HepG2 (cell line): ENCODE data around the gene C20orf144. TPM values are rescaled to one million over a fixed set of nuclear protein-coding genes. Genes with fewer than 3 reads are reported as not detected.
A peak's percentile ranks its signal among the peaks of the same experiment; 100 is the strongest.

Experiments used
- DNMT3B ChIP-seq: conservative IDR thresholded peaks from 2 replicates; pipeline ENCODE4 v1.6.1; 2016; ENCODE audit warnings: missing biosample characterization, control low read depth
- FOSL2 ChIP-seq: sonication (generic); formaldehyde crosslinking; IDR thresholded peaks from 2 replicates; pipeline ENCODE4 v1.4.0; 2020; ENCODE audit warnings: missing genetic modification reagents
- HNF4A ChIP-seq: sonication (generic); formaldehyde crosslinking; IDR thresholded peaks from 2 replicates; pipeline ENCODE4 v1.4.0; 2020; ENCODE audit warnings: missing genetic modification reagents
- KDM2A ChIP-seq: sonication (generic); formaldehyde crosslinking; IDR thresholded peaks from 2 replicates; pipeline ENCODE4 v1.4.0; 2020; ENCODE audit warnings: low read depth, missing genetic modification reagents, borderline replicate concordance
- ZBTB10 ChIP-seq: sonication (generic); formaldehyde crosslinking; IDR thresholded peaks from 2 replicates; pipeline ENCODE4 v1.4.0; 2020; ENCODE audit warnings: missing genetic modification reagents, borderline replicate concordance
- ZFY ChIP-seq: sonication (generic); formaldehyde crosslinking; IDR thresholded peaks from 2 replicates; pipeline ENCODE4 v1.4.0; 2020; ENCODE audit warnings: missing genetic modification reagents
- ZNF136 ChIP-seq: sonication (generic); formaldehyde crosslinking; IDR thresholded peaks from 2 replicates; pipeline ENCODE4 v1.8.1; 2022; ENCODE audit warnings: low read depth, mild to moderate bottlenecking, moderate library complexity, missing genetic modification reagents
- ZNF205 ChIP-seq: IDR thresholded peaks from 2 replicates; pipeline ENCODE4 v1.6.1; 2018; ENCODE audit warnings: missing biosample characterization, missing genetic modification reagents
- ZNF263 ChIP-seq: sonication (generic); formaldehyde crosslinking; IDR thresholded peaks from 2 replicates; pipeline ENCODE4 v1.4.0; 2020; ENCODE audit warnings: missing genetic modification reagents
- ZNF44 ChIP-seq: sonication (generic); formaldehyde crosslinking; IDR thresholded peaks from 2 replicates; pipeline ENCODE4 v1.5.1; 2020; ENCODE audit warnings: mild to moderate bottlenecking, missing genetic modification reagents
- ZNF441 ChIP-seq: sonication (generic); formaldehyde crosslinking; IDR thresholded peaks from 2 replicates; pipeline ENCODE4 v1.7.0; 2021; ENCODE audit warnings: missing genetic modification reagents, borderline replicate concordance
- ZNF580 ChIP-seq: IDR thresholded peaks from 2 replicates; pipeline ENCODE4 v1.6.1; 2016; ENCODE audit warnings: low read depth, borderline replicate concordance
- polyA plus RNA-seq, 8 experiments: library from polyadenylated mRNA; depleted of rRNA in 3 of 8; stranded (reverse) in 7 of 8; unstranded in 1 of 8; fragments of >200 nt; fragmentation: Illumina TruSeq in 4 of 8; extraction: Trizol in 4 of 8; gene quantifications; 2 replicates each; pipeline versions ENCODE4 v1.2.1 to v1.2.3, GENCODE V29; 2011 to 2016; ENCODE audit warnings: low read depth in 4 of 8, missing spikeins in 1 of 8, mixed read lengths in 1 of 8; ENCODE audit not compliant: insufficient read depth in 1 of 8
- total RNA-seq, 5 experiments: library from RNA; depleted of rRNA; stranded (reverse); fragments of >200 nt; fragmentation: Illumina TruSeq; extraction: Trizol; gene quantifications; 2 replicates each; pipeline ENCODE4 v1.2.3, GENCODE V29; 2016; ENCODE audit warnings: low read depth in 1 of 5
- TF ChIP-seq, protein P1 (sequence below): sonication (generic); formaldehyde crosslinking; IDR thresholded peaks from 2 replicates; pipeline ENCODE4 v1.4.0; 2020; ENCODE audit warnings: missing genetic modification reagents, mild to moderate bottlenecking, borderline replicate concordance
- TF ChIP-seq, protein P2 (sequence below): sonication (generic); formaldehyde crosslinking; IDR thresholded peaks from 2 replicates; pipeline ENCODE4 v1.4.0; 2020; ENCODE audit warnings: mild to moderate bottlenecking, missing genetic modification reagents, borderline replicate concordance
- TF ChIP-seq, protein P3 (sequence below): sonication (generic); formaldehyde crosslinking; IDR thresholded peaks from 2 replicates; pipeline ENCODE4 v1.8.0; 2023; ENCODE audit warnings: mild to moderate bottlenecking, missing genetic modification reagents

C20orf144 gene
- total and polyA plus RNA-seq, 2 of the 13 experiments (the other 11 are each of a cell fraction or from before 2014, with no cell fraction given), result 0.09 to 0.16 TPM

DNA sequence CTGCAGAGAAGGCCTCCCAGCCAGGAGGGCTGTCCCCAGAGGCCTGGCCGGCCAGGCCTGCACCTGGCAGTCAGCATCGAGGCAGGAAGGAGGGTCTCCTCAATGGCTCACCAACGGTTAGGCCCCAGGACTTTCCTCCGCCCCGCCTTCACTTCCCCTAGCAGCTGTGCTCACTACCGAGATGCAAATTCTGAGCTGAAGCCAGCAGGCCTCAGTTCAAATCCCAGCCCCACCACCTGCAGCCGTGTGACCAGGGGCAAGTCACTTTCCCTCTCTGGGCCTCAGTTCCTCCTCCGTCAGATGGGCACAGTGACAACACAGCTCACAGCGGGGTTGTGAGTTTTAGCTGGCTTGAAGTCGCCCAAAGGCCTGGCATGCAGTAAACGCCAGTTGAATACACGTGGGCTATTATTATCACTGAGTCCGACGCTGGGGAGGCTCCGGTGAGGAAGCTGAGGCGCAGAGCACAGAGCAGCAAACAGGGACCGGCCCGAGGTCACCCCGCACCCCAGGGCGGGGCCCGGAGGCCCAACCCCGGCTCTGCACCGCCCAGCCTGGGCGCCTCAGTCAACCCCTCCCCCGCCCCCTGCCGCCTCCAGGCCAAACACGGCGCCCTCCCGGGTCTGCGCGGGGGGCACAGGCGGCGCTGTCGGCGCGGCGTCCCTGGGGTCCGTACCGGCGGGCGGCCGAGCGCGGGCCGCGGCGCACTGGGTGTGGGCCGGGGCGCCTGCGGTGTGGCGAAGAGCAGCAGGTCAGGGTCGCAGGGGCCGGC lies 23.4 kb downstream of the C20orf144 start (continued):
- TF ChIP-seq ZNF136 (CRISPR knock-in tag) (0 out of 2 replicates have a peak, but pooled peaks have one; percentile 46), DNMT3B (0 out of 2 replicates have a peak, but pooled peaks have one; percentile 45), ZNF44 (CRISPR knock-in tag) (0 out of 2 replicates have a peak, but pooled peaks have one; percentile 58), ZFY (CRISPR knock-in tag) (peak; percentile 86), HNF4A (CRISPR knock-in tag) (peak; percentile 16; the same call in 1 of the 2 replicates), ZNF441 (CRISPR knock-in tag) (peak; percentile 63; the same call in 1 of the 2 replicates), ZNF580 (peak; percentile 29; the same call in 1 of the 2 replicates), ZNF263 (CRISPR knock-in tag) (peak; percentile 40; the same call in 1 of the 2 replicates), ZBTB10 (CRISPR knock-in tag) (peak; percentile 90), KDM2A (CRISPR knock-in tag) (peak; percentile 17; the same call in 1 of the 2 replicates), FOSL2 (0 out of 2 replicates have a peak, but pooled peaks have one; percentile 6), ZNF205 (CRISPR knock-in tag) (peak; percentile 56; the same call in 1 of the 2 replicates)
- TF ChIP-seq, protein P1, sequence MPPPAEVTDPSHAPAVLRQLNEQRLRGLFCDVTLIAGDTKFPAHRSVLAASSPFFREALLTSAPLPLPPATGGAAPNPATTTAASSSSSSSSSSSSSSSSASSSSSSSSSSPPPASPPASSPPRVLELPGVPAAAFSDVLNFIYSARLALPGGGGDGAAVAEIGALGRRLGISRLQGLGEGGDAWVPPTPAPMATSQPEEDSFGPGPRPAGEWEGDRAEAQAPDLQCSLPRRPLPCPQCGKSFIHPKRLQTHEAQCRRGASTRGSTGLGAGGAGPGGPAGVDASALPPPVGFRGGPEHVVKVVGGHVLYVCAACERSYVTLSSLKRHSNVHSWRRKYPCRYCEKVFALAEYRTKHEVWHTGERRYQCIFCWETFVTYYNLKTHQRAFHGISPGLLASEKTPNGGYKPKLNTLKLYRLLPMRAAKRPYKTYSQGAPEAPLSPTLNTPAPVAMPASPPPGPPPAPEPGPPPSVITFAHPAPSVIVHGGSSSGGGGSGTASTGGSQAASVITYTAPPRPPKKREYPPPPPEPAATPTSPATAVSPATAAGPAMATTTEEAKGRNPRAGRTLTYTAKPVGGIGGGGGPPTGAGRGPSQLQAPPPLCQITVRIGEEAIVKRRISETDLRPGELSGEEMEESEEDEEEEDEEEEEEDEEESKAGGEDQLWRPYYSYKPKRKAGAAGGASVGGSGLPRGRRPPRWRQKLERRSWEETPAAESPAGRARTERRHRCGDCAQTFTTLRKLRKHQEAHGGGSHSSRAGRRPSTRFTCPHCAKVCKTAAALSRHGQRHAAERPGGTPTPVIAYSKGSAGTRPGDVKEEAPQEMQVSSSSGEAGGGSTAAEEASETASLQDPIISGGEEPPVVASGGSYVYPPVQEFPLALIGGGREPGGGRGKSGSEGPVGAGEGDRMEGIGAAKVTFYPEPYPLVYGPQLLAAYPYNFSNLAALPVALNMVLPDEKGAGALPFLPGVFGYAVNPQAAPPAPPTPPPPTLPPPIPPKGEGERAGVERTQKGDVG (CRISPR knock-in tag), result peak; percentile 23; the same call in 1 of the 2 replicates
- TF ChIP-seq, protein P2, sequence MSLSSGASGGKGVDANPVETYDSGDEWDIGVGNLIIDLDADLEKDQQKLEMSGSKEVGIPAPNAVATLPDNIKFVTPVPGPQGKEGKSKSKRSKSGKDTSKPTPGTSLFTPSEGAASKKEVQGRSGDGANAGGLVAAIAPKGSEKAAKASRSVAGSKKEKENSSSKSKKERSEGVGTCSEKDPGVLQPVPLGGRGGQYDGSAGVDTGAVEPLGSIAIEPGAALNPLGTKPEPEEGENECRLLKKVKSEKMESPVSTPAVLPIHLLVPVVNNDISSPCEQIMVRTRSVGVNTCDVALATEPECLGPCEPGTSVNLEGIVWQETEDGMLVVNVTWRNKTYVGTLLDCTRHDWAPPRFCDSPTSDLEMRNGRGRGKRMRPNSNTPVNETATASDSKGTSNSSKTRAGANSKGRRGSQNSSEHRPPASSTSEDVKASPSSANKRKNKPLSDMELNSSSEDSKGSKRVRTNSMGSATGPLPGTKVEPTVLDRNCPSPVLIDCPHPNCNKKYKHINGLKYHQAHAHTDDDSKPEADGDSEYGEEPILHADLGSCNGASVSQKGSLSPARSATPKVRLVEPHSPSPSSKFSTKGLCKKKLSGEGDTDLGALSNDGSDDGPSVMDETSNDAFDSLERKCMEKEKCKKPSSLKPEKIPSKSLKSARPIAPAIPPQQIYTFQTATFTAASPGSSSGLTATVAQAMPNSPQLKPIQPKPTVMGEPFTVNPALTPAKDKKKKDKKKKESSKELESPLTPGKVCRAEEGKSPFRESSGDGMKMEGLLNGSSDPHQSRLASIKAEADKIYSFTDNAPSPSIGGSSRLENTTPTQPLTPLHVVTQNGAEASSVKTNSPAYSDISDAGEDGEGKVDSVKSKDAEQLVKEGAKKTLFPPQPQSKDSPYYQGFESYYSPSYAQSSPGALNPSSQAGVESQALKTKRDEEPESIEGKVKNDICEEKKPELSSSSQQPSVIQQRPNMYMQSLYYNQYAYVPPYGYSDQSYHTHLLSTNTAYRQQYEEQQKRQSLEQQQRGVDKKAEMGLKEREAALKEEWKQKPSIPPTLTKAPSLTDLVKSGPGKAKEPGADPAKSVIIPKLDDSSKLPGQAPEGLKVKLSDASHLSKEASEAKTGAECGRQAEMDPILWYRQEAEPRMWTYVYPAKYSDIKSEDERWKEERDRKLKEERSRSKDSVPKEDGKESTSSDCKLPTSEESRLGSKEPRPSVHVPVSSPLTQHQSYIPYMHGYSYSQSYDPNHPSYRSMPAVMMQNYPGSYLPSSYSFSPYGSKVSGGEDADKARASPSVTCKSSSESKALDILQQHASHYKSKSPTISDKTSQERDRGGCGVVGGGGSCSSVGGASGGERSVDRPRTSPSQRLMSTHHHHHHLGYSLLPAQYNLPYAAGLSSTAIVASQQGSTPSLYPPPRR (CRISPR knock-in tag), result 0 out of 2 replicates have a peak, but pooled peaks have one; percentile 32
- TF ChIP-seq, protein P3, sequence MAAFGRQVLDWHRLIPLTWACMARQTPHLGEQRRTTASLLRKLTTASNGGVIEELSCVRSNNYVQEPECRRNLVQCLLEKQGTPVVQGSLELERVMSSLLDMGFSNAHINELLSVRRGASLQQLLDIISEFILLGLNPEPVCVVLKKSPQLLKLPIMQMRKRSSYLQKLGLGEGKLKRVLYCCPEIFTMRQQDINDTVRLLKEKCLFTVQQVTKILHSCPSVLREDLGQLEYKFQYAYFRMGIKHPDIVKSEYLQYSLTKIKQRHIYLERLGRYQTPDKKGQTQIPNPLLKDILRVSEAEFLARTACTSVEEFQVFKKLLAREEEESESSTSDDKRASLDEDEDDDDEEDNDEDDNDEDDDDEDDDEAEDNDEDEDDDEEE (CRISPR knock-in tag), result peak; percentile 56; the same call in 1 of the 2 replicates
